Measurements from ENCODE around the gene C1QTNF4.
"Not testable (repeated sequence)": the region's sequence is repeated elsewhere in the genome, so short reads cannot be mapped to it uniquely, and the experiment has no call there.

The C1QTNF4 gene

GRCh38 chr11:47569646-47570045 is 24.6 kb downstream of the C1QTNF4 start:
- no peak for DNase-seq (ENCODE audit: low read depth in 2 of 3, low spot score in 1 of 3)

- no peak for DNase-seq (ENCODE audit: low read depth in 2 of 3, low spot score in 1 of 3)
Measured at GRCh38 chr11:47566149-47566698, 28.0 kb downstream of the C1QTNF4 start.

- peak; percentile 37 to 67 (median 50) for DNase-seq (ENCODE audit: low read depth in 2 of 3, low spot score in 1 of 3)
Measured at GRCh38 chr11:47565340-47566148, 28.7 kb downstream of the C1QTNF4 start, which contains the start of gene PTPMT1. Gene PTPMT1, plus strand, starts transcription at chr11:47565599. Its CDS starts 24 bp downstream, at chr11:47565623.

- DNase-seq (ENCODE audit: low read depth in 2 of 3, low spot score in 1 of 3), result no peak
Measured at GRCh38 chr11:47564933-47565339, 29.3 kb downstream of the C1QTNF4 start.

- DNase-seq (ENCODE audit: low read depth in 2 of 3, low spot score in 1 of 3), result not testable (repeated sequence)
Measured at GRCh38 chr11:47564366-47564765, 29.8 kb downstream of the C1QTNF4 start.

GRCh38 chr11:47562393-47562792 is 31.8 kb downstream of the C1QTNF4 start:
- not testable (repeated sequence) for DNase-seq (ENCODE audit: low read depth in 2 of 3, low spot score in 1 of 3)

GRCh38 chr11:47560426-47560825 is 33.8 kb downstream of the C1QTNF4 start:
- DNase-seq (ENCODE audit: low read depth in 2 of 3, low spot score in 1 of 3), result no peak

- no peak for DNase-seq (ENCODE audit: low read depth in 2 of 3, low spot score in 1 of 3)
Measured at GRCh38 chr11:47558695-47559094, 35.5 kb downstream of the C1QTNF4 start.

GRCh38 chr11:47557004-47557403 is 37.2 kb downstream of the C1QTNF4 start:
- DNase-seq (ENCODE audit: low read depth in 2 of 3, low spot score in 1 of 3), result not testable (repeated sequence)

GRCh38 chr11:47553406-47553743 is 40.8 kb downstream of the C1QTNF4 start:
- DNase-seq (ENCODE audit: low read depth in 2 of 3, low spot score in 1 of 3), result no peak

- peak; percentile 84 to 93 (median 86) for DNase-seq (ENCODE audit: low read depth in 2 of 3, low spot score in 1 of 3)
Measured at GRCh38 chr11:47552566-47553405, 41.4 kb downstream of the C1QTNF4 start, which contains the start of gene CELF1. Gene CELF1, minus strand, starts transcription at chr11:47553132. Its CDS starts 53,609 bp downstream, at chr11:47499523.

- DNase-seq (ENCODE audit: low read depth in 2 of 3, low spot score in 1 of 3), result peak in 1 of 3 donors; percentile 12
Measured at GRCh38 chr11:47552056-47552565, 42.1 kb downstream of the C1QTNF4 start.

- no peak for DNase-seq (ENCODE audit: low read depth in 2 of 3, low spot score in 1 of 3)
Measured at GRCh38 chr11:47551086-47551485, 43.1 kb downstream of the C1QTNF4 start.

- DNase-seq (ENCODE audit: low read depth in 2 of 3, low spot score in 1 of 3), result no peak
Measured at GRCh38 chr11:47550288-47551047, 43.7 kb downstream of the C1QTNF4 start.

GRCh38 chr11:47546274-47546673 is 47.9 kb downstream of the C1QTNF4 start:
- not testable (repeated sequence) for DNase-seq (ENCODE audit: low read depth in 2 of 3, low spot score in 1 of 3)

GRCh38 chr11:47545298-47545697 is 48.9 kb downstream of the C1QTNF4 start:
- DNase-seq (ENCODE audit: low read depth in 2 of 3, low spot score in 1 of 3), result no peak

GRCh38 chr11:47541070-47541469 is 53.1 kb downstream of the C1QTNF4 start:
- no peak for DNase-seq (ENCODE audit: low read depth in 2 of 3, low spot score in 1 of 3)

- no peak for DNase-seq (ENCODE audit: low read depth in 2 of 3, low spot score in 1 of 3)
Measured at GRCh38 chr11:47539681-47540039, 54.6 kb downstream of the C1QTNF4 start.
